T-cell (primary cell): ENCODE results near the gene SERINC4. TPM values are rescaled to one million over a fixed set of nuclear protein-coding genes. Genes with fewer than 3 reads are reported as not detected.
"Not testable (repeated sequence)": the region's sequence is repeated elsewhere in the genome, so short reads cannot be mapped to it uniquely, and the experiment has no call there.

ENCODE experiments used
- ATAC-seq, 4 experiments: fragments of 200-7000 bp in 3 of 4; fragments of 150-1000 bp in 1 of 4; cut with Tn5 transposase; replicated peaks in 1 of 4; 1 replicate in 3 of 4; 2 replicates in 1 of 4; pipeline ENCODE4 v1.10.0; 2021; ENCODE audit warnings: moderate library complexity in 3 of 4, mild to moderate bottlenecking in 2 of 4, moderate number of reproducible peaks in 1 of 4
- CTCF ChIA-PET, 2 donors: fragments of 300-600 bp; sonication (Branson Sonifier 250); formaldehyde crosslinking; loops; one replicate each; lab custom pipeline; 2022; ENCODE audit warnings: antibody characterized with exemption in 2 of 2; lab: Charles Lee
- POLR2A ChIA-PET, 2 donors: fragments of 300-600 bp; sonication (Branson Sonifier 250); formaldehyde crosslinking; loops; one replicate each; lab custom pipeline; 2022; ENCODE audit warnings: antibody characterized with exemption in 2 of 2; lab: Charles Lee
- DNase-seq, 35 experiments: peaks; one replicate each; pipeline versions ENCODE4 v3.0.0 to v3.0.0-alpha.2; 2013 to 2023
- H3K27ac ChIP-seq: one replicate; pipeline ENCODE4 v1.5.1; 2013; ENCODE audit warnings: low read length
- H3K27me3 ChIP-seq, 2 experiments: replicated peaks in 1 of 2; 1 replicate in 1 of 2; 2 replicates in 1 of 2; pipeline versions ENCODE4 v1.6.1 to v1.7.0; 2013; ENCODE audit warnings: low read length in 1 of 2, mixed read lengths in 1 of 2; ENCODE audit not compliant: control insufficient read depth in 2 of 2, insufficient read depth in 2 of 2; ENCODE audit errors: extremely low read depth in 1 of 2
- H3K36me3 ChIP-seq, 2 donors: 1 replicate in 1 of 2; 2 replicates in 1 of 2; pipeline versions ENCODE4 v1.6.1 to v1.7.0; 2013; ENCODE audit warnings: low read length in 1 of 2; ENCODE audit not compliant: control insufficient read depth in 2 of 2, insufficient read depth in 1 of 2; ENCODE audit errors: extremely low read depth in 1 of 2
- H3K4me1 ChIP-seq, 2 experiments: 1 replicate in 1 of 2; 2 replicates in 1 of 2; pipeline versions ENCODE4 v1.6.1 to v1.7.0; 2013; ENCODE audit warnings: low read length in 2 of 2, mixed read lengths in 1 of 2; ENCODE audit not compliant: insufficient read depth in 2 of 2, control insufficient read depth in 1 of 2; ENCODE audit errors: extremely low read depth in 1 of 2
- H3K4me3 ChIP-seq, 2 donors: 1 replicate in 1 of 2; 2 replicates in 1 of 2; pipeline versions ENCODE4 v1.5.1 to v1.7.0; 2013; ENCODE audit warnings: mild to moderate bottlenecking in 2 of 2, low read length in 1 of 2, moderate library complexity in 1 of 2; ENCODE audit not compliant: control insufficient read depth in 1 of 2; ENCODE audit errors: extremely low read depth in 1 of 2
- H3K9me3 ChIP-seq: 2 replicates; pipeline ENCODE4 v1.7.0; 2013
- H3K27ac Mint-ChIP-seq, 2 donors: one replicate each; pipeline ENCODE4 v1.8.0; 2020 to 2021; ENCODE audit warnings: mild to moderate bottlenecking in 2 of 2, mixed read lengths in 2 of 2
- H3K27me3 Mint-ChIP-seq, 2 donors: one replicate each; pipeline ENCODE4 v1.8.0; 2021 to 2022; ENCODE audit warnings: mixed read lengths in 2 of 2
- H3K36me3 Mint-ChIP-seq: one replicate; pipeline ENCODE4 v1.8.0; 2021; ENCODE audit warnings: mixed read lengths
- H3K4me1 Mint-ChIP-seq, 3 donors: one replicate each; pipeline ENCODE4 v1.8.0; 2020 to 2022; ENCODE audit warnings: mixed read lengths in 3 of 3, mild to moderate bottlenecking in 1 of 3
- H3K4me3 Mint-ChIP-seq, 3 donors: one replicate each; pipeline ENCODE4 v1.8.0; 2020 to 2022; ENCODE audit warnings: mild to moderate bottlenecking in 3 of 3, mixed read lengths in 3 of 3, moderate library complexity in 3 of 3
- H3K9me3 Mint-ChIP-seq, 3 donors: one replicate each; pipeline ENCODE4 v1.8.0; 2020 to 2022; ENCODE audit warnings: mixed read lengths in 3 of 3
- WGBS: methylation state at CpG from one replicate; pipeline ENCODE4 v1.1.5; 2013; ENCODE audit warnings: missing lambda C conversion rate; ENCODE audit not compliant: insufficient coverage; 5-methylcytosine and 5-hydroxymethylcytosine counted together
- total RNA-seq, 35 experiments: library from RNA in 6 of 35; stranded (reverse) in 6 of 35; fragments of 120-200 nt in 1 of 35; gene quantifications; one replicate each; pipeline versions ENCODE4 v1.2.1 to v1.2.4 and lab custom pipeline; 2013 to 2026

Gene SERINC4
- total RNA-seq, 5 donors from 2014 or later (not counting 1 experiment from before 2014, with no cell fraction given) = 0.20 to 0.32 (median 0.26) TPM; not detected in 2

DNA sequence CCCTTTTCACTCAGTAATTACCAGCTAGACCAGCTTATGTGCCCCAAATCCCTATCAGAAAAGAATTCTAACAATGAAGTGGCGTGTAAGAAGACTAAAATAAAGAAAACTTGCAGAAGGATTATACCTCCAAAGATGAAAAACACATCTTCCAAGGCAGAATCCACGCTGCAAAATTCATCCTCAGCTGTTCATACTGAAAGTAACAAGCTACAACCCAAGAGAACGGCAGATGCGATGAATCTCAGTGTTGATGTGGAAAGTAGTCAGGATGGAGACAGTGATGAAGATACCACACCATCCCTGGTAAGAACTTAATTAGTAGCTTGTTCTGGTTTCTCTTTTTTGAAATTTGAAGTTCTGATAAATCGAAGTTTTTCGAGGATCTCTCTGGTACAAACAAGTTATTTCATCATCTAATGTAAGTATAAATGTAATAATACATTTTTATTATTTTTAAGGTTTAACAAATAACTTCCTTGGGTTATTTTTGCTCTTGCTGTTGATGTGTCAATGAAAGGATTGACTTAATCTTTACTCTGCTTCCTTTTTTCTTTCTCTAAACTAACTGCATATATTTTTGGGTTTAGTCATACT lies 28.1 kb upstream of the SERINC4 start:
- peaks cover 55 to 63% (median 57%) of the 10 kb centered on the region in 3 donors for H3K4me1 Mint-ChIP-seq
- no peaks in the 10 kb centered on the region for H3K9me3 ChIP-seq
- ChIA-PET CTCF (no interaction called here), POLR2A (interaction anchor here in 1 of 2 donors (0.5 to 0.7 kb wide), 3 partner anchors 19 to 877 kb away, joined by 3 to 5 read pairs (median 4); no protein-coding TSS in a partner anchor)
- H3K27ac Mint-ChIP-seq = peak overlapping the region; percentile 89 to 91
- no peaks in the 10 kb centered on the region for H3K9me3 Mint-ChIP-seq
- WGBS = no CpG with 5 or more reads among the region's 6 CpGs
- H3K4me1 ChIP-seq = peaks cover 27 to 57% of the 10 kb centered on the region in 2 experiments
- H3K36me3 ChIP-seq = no peaks in the 10 kb centered on the region
- H3K27me3 ChIP-seq = no peaks in the 10 kb centered on the region
- H3K36me3 Mint-ChIP-seq = no peaks in the 10 kb centered on the region
- peak overlapping the region; percentile 84 to 99 (median 89) for H3K4me3 Mint-ChIP-seq
- peak overlapping the region in 1 of 2 donors; percentile 72 for H3K4me3 ChIP-seq
- H3K27me3 Mint-ChIP-seq = no peaks in the 10 kb centered on the region
- ATAC-seq (no peak), DNase-seq (peak in 2 of 35 experiments; percentile 10 to 46)
- H3K27ac ChIP-seq = peak overlapping the region; percentile 71

DNA sequence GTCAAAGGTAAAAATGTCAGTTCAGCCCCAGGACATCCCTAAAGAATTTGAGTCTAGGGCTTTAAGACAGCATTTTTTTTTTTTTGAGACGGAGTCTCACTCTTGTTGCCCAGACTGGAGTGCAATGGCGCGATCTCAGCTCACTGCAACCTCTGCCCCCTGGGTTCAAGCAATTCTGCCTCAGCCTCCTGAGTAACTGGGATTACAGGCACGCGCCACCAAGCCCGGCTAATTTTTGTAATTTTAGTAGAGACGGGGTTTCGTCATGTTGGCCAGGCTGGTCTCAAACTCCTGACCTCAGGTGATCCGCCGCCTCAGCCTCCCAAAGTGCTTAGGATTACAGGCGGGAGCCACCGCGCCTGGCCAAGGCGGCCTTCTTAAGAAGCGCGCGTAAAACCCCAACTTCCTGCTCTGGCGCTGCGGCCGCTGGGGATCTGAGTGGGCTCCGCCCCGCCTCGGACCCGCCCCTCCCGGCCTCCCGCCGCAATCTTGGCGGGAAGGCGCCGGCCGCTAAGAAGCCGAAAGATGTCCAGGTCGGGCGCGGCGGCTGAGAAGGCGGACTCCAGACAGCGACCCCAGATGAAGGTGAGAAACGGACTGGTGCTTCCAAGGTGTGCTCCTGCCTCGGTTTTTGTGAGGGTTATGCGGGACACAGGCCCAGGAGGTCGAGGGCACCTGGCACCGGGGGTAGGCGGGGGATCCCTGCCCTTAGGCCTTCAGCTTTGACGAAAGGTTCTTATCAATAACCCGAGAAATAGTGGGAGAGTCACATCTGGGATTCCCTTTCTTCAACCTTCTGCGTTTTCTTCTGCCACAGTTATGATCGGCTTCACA lies 26.7 kb upstream of the SERINC4 start, which contains the start of gene WDR76:
Gene WDR76, plus strand, starts transcription at position 495 of the 834 bp plus-strand sequence. Its CDS starts 31 bp downstream, at position 526.
- Mint-ChIP-seq H3K36me3 (peaks cover 2% of the 10 kb centered on the region), H3K4me1 (peaks cover 55 to 69% (median 56%) of the 10 kb centered on the region in 3 donors), H3K4me3 (peak within 1 kb of the TSS; percentile 84 to 99 (median 89)), H3K27ac (peak within 1 kb of the TSS; percentile 89 to 91), H3K27me3 (no peaks in the 10 kb centered on the region), H3K9me3 (no peaks in the 10 kb centered on the region)
- Histone ChIP-seq H3K27me3 (no peaks in the 10 kb centered on the region), H3K36me3 (no peaks in the 10 kb centered on the region), H3K9me3 (no peaks in the 10 kb centered on the region), H3K27ac (peak within 1 kb of the TSS; percentile 71), H3K4me1 (peaks cover 30 to 65% of the 10 kb centered on the region in 2 experiments), H3K4me3 (peak within 1 kb of the TSS; percentile 46 to 72)
- peak; percentile 56 to 73 (median 66) for ATAC-seq
- ChIA-PET POLR2A (interaction anchor here in 1 of 2 donors (1.0 kb wide), 1 partner anchor 9 kb away, joined by 4 read pairs; no protein-coding TSS in a partner anchor), CTCF (no interaction called here)
- 1% methylated on average over 41 of the region's 48 CpGs for WGBS
- DNase-seq = peak; percentile 16 to 81 (median 44)

DNA sequence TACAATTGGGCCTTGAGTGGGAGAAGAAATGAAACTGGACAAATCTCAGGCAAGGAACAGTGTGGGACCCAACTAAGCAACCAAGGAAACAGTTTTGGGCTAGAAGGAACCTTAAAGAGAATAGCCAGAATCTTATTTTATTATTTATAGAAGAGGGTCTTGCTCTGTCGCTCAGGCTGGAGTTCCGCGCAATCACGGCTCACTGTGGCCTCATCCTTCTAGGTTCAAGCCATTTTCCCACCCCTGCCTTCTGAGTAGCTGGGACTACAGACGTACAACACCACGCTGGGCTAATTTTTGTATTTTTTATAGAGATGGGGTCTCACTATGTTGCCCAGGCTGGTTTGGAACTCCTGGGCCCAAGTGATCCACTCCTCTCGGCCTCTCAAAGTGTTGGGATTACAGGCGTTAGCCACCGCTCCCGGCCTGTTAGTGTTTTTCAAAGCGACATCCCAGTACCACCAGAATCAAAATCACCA lies 26.0 kb upstream of the SERINC4 start:
- peak overlapping the region; percentile 71 for H3K27ac ChIP-seq
- H3K27me3 ChIP-seq = no peaks in the 10 kb centered on the region
- Mint-ChIP-seq H3K36me3 (peaks cover 3% of the 10 kb centered on the region), H3K9me3 (no peaks in the 10 kb centered on the region), H3K4me3 (peak overlapping the region; percentile 84 to 99 (median 89)), H3K27ac (peak overlapping the region; percentile 89 to 91), H3K4me1 (peaks cover 58 to 72% (median 60%) of the 10 kb centered on the region in 3 donors), H3K27me3 (no peaks in the 10 kb centered on the region)
- no peak for ATAC-seq
- CTCF ChIA-PET = no interaction called here
- peaks cover 32 to 62% of the 10 kb centered on the region in 2 experiments for H3K4me1 ChIP-seq
- POLR2A ChIA-PET = no interaction called here
- H3K4me3 ChIP-seq = peak overlapping the region; percentile 46 to 72
- H3K36me3 ChIP-seq = no peaks in the 10 kb centered on the region
- DNase-seq = no peak
- no peaks in the 10 kb centered on the region for H3K9me3 ChIP-seq
- 98% methylated on average over 6 of the region's 11 CpGs for WGBS

DNA sequence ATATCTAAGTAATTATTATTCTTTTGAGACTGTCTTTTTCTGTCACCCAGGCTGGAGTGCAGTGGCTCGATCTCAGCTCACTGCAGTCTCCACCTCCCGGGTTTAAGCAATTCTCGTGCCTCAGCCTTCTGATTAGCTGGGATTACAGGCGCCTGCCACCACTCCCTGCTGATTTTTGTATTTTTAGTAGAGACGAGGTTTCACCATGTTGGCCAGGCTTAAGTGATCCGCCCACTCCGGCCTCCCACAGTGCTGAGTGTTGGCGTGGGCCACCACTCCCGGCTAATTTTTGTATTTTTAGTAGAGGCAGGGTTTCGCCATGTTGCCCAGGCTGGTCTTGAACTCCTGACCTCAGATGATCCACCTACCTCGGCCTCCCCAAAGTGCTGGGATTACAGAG lies 25.3 kb upstream of the SERINC4 start:
- H3K4me1 ChIP-seq = peaks cover 32 to 62% of the 10 kb centered on the region in 2 experiments
- H3K36me3 Mint-ChIP-seq, H3K9me3 Mint-ChIP-seq, DNase-seq, ATAC-seq, H3K27ac ChIP-seq, H3K4me3 ChIP-seq, H3K9me3 ChIP-seq, H3K27me3 Mint-ChIP-seq, H3K27me3 ChIP-seq, H3K36me3 ChIP-seq: not testable (repeated sequence)
- peaks cover 60 to 77% (median 65%) of the 10 kb centered on the region in 3 donors for H3K4me1 Mint-ChIP-seq
- peak overlapping the region in 1 of 2 donors; percentile 98 for H3K27ac Mint-ChIP-seq
- 94% methylated on average over 7 of the region's 11 CpGs for WGBS
- POLR2A ChIA-PET = interaction anchor here (0.6 to 1.6 kb wide), 8 partner anchors 25 to 737 kb away, joined by 3 to 11 read pairs (median 4); partner anchors contain the start of genes HYPK (in 2 of the 2), ELL3 (in 1 of the 2), GOLM2 (in 1 of the 2) and PDIA3 (in 1 of the 2)
- peak overlapping the region in 2 of 3 donors; percentile 98 to 99 for H3K4me3 Mint-ChIP-seq
- CTCF ChIA-PET = interaction anchor here in 1 of 2 donors (0.6 to 1.8 kb wide), 2 partner anchors 48 to 1083 kb away, joined by 5 to 6 read pairs; partner anchors contain the start of gene ELL3

DNA sequence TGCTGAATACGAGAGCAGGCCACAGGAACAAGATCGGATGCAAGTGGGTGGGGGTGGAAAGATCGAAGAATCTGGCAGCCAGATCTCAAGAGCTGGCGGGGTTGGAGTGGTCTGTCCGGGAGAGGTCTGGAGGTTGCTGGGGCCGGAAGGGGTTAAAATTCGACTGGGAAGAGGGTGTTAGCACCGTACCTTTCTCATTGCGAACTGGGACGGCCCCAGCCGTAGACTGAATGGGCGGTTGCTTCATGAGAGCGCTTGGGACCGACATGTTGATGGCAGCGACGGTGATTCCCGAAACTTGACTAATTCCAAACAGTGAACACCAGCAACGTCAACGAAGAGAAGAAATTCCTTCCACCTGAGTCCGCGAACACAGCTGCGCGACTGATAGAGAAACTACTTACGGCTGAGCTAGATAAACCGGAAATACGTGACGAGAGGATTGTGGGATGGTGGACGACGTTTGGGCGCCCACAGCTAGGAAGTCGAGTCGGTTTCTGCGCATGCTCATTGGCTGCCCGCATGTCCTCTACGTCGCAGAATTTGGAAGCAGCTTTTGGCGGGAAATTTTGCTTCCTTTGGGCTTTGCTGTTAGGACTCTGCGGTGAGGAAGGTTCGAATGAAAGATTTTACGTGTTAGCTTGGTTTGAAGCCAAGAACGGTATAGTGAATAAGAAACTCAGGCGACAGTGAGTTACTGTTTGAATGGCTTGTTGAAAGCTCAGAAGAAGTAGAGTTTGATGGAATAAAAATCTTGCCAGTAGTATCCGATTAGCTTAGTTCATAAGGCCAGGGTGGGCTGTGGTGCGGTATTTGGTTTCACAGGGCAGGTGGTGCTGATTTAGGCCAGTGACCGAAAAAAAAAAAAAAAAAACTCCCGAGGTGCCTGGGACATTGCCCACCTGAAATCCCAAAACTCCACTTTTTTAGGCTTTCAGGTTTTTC lies 24.6 kb upstream of the SERINC4 start, which contains the start of gene MFAP1:
Gene MFAP1, minus strand, starts transcription at position 389 of the 945 bp plus-strand sequence. Its CDS starts 121 bp downstream, at position 268.
- Mint-ChIP-seq H3K4me3 (peak within 1 kb of the TSS; percentile 98 to 99 (median 98)), H3K9me3 (no peaks in the 10 kb centered on the region), H3K4me1 (peaks cover 54 to 76% (median 64%) of the 10 kb centered on the region in 3 donors), H3K27me3 (no peaks in the 10 kb centered on the region), H3K36me3 (peaks cover 3% of the 10 kb centered on the region), H3K27ac (peak within 1 kb of the TSS; percentile 97 to 98)
- H3K36me3 ChIP-seq = no peaks in the 10 kb centered on the region
- H3K27ac ChIP-seq = peak within 1 kb of the TSS; percentile 92
- H3K27me3 ChIP-seq = no peaks in the 10 kb centered on the region
- DNase-seq = peak; percentile 74 to 98 (median 89)
- POLR2A ChIA-PET = interaction anchor here (0.5 to 1.6 kb wide), 18 partner anchors 8 to 738 kb away, joined by 3 to 19 read pairs (median 4); partner anchors contain the start of genes HYPK (in 2 of the 2), ELL3 (in 1 of the 2), GOLM2 (in 1 of the 2) and PDIA3 (in 1 of the 2)
- ATAC-seq = peak; percentile 89 to 93 (median 90)
- 4% methylated on average over 32 of the region's 46 CpGs for WGBS
- CTCF ChIA-PET = interaction anchor here in 1 of 2 donors (0.6 to 1.8 kb wide), 6 partner anchors 16 to 1083 kb away, joined by 3 to 6 read pairs (median 4); partner anchors contain the start of genes ELL3, HYPK and SERINC4
- peak within 1 kb of the TSS; percentile 96 to 99 for H3K4me3 ChIP-seq
- H3K4me1 ChIP-seq = peaks cover 32 to 58% of the 10 kb centered on the region in 2 experiments
- H3K9me3 ChIP-seq = no peaks in the 10 kb centered on the region
